ENCODE data around the gene ZNF555.
A peak's percentile ranks its signal among the peaks of the same experiment; 100 is the strongest.
"Not testable (repeated sequence)": the region's sequence is repeated elsewhere in the genome, so short reads cannot be mapped to it uniquely, and the experiment has no call there.

ZNF555 gene

GRCh38 chr19:2867025-2867991, 26.0 kb downstream of the ZNF555 start, which contains the start of gene ZNF556:
Gene ZNF556, plus strand, starts transcription at chr19:2867335. Its CDS starts 87 bp downstream, at chr19:2867422.
- no peak for DNase-seq (ENCODE audit: low read depth, low spot score)

- DNase-seq (ENCODE audit: low read depth, low spot score), result no peak
Observed at GRCh38 chr19:2869618-2870017, 28.3 kb downstream of the ZNF555 start.

GRCh38 chr19:2872175-2872574, 30.9 kb downstream of the ZNF555 start:
- not testable (repeated sequence) for DNase-seq (ENCODE audit: low read depth, low spot score)

GRCh38 chr19:2877398-2878331, 36.4 kb downstream of the ZNF555 start:
- DNase-seq (ENCODE audit: low read depth, low spot score), result no peak

- no peak for DNase-seq (ENCODE audit: low read depth, low spot score)
Observed at GRCh38 chr19:2883686-2884439, 42.6 kb downstream of the ZNF555 start.

- DNase-seq (ENCODE audit: low read depth, low spot score), result no peak
Observed at GRCh38 chr19:2885736-2886135, 44.5 kb downstream of the ZNF555 start.

GRCh38 chr19:2887391-2887914, 46.2 kb downstream of the ZNF555 start:
- peak; percentile 47 for DNase-seq (ENCODE audit: low read depth, low spot score)

GRCh38 chr19:2888731-2889224, 47.5 kb downstream of the ZNF555 start:
- no peak for DNase-seq (ENCODE audit: low read depth, low spot score)

- DNase-seq (ENCODE audit: low read depth, low spot score), result not testable (repeated sequence)
Observed at GRCh38 chr19:2890531-2890930, 49.3 kb downstream of the ZNF555 start.

GRCh38 chr19:2896694-2897093, 55.4 kb downstream of the ZNF555 start:
- DNase-seq (ENCODE audit: low read depth, low spot score), result no peak

GRCh38 chr19:2900296-2901252, 59.3 kb downstream of the ZNF555 start, which contains the start of gene ZNF57:
Gene ZNF57, plus strand, starts transcription at chr19:2900928. Its CDS starts 118 bp downstream, at chr19:2901046.
- peak; percentile 94 for DNase-seq (ENCODE audit: low read depth, low spot score)

- DNase-seq (ENCODE audit: low read depth, low spot score), result no peak
Observed at GRCh38 chr19:2902590-2903218, 61.4 kb downstream of the ZNF555 start.

- not testable (repeated sequence) for DNase-seq (ENCODE audit: low read depth, low spot score)
Observed at GRCh38 chr19:2903326-2903725, 62.1 kb downstream of the ZNF555 start.

GRCh38 chr19:2905918-2906519, 64.7 kb downstream of the ZNF555 start:
- no peak for DNase-seq (ENCODE audit: low read depth, low spot score)

- DNase-seq (ENCODE audit: low read depth, low spot score), result no peak
Observed at GRCh38 chr19:2906631-2907195, 65.4 kb downstream of the ZNF555 start.

All from iPS DF 19.7 (cell line).